ENCODE data around the gene OVCH2.

OVCH2 gene

DNA sequence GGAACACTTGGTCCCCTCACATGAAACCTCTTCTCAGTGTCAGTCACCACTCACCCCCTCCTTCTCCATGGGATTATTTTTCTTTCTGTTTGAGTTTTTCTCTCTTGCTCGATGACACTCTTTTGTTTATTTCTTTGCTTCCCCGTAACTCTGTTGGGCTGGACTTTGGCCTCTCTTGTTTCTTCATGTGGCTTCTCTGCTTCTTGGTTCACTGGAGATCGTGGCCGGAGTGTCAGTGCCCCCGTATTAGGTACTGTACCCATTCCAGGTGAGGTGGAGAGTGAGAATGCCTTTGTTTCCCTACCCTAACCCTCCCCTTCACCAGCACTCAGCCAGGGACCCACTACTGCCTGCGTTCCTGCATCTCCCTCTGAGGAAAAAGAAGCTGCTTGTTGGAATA lies 65.5 kb downstream of the OVCH2 start:
- no peak for DNase-seq (ENCODE audit: extremely low read depth in 1 of 2, low read depth in 1 of 2)

DNA sequence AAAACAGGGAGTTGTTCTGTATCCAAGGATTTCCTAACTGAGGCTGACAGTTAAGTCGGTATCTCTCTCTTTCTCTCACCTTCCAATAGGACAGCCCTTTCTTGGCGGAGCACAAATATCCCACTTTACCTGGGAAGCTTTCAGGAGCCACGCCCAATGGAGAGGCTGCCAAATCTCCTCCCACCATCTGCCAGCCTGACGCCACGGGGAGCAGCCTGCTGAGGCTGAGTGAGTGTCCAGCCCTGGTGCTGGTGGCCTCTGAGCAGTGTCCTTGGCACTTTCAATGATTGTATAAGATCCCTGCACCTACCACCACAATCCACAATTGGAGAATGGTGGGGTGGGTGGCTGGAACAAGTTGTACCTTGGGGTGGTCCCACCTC lies 66.6 kb downstream of the OVCH2 start:
- no peak for DNase-seq (ENCODE audit: extremely low read depth in 1 of 2, low read depth in 1 of 2)

Measured in stimulated activated CD8-positive, alpha-beta memory T cell treated with anti-CD3 and anti-CD28 coated beads, Interleukin-7, amount 100 ng/mL, for 48 hours (primary cell).